ENCODE data around the gene NELL2.

Gene NELL2

GRCh38 chr12:44507461-44507860 lies 368.7 kb downstream of the NELL2 start:
- H3K4me3 ChIP-seq = no peak overlapping the region
- H3K27ac ChIP-seq = no peak overlapping the region

DNA sequence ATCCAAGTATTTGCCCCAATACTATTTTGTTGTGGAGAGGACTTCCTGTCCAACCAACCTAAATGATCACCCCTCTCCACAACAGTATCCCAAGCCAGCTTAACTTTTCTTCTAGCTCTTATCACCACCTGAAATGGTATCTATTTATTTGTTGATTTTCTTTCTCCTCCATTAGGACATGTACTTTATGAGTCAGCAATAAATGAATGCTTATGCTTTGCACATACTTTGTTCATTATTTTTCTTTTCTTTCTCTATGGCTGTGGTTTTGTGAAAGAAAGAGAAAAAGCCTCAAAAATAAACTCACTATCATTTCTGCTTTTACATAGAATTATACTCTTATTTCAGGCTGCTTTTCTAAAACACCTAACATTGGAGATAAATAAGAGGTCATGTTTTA lies 371.3 kb downstream of the NELL2 start:
- Histone ChIP-seq H3K4me3 (no peak overlapping the region), H3K27ac (no peak overlapping the region)

DNA sequence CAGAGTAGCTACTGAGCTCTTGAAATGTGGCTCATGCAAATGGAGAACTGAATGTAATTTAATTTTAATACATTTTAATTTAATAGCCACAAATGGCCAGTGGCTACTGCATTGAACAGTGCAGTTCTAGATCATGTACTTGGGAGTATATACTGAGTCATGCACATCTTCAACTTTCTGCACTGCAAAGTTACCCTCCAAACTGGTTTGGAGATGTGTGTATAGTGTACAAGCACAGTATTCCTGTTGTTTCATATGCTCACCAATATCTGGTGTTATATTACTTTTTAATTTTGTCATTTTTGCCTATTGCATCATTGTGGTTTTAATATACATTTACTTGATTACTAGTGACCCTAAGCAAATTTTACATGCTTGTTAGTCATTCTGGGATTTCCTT lies 372.8 kb downstream of the NELL2 start:
- H3K27ac ChIP-seq = no peak overlapping the region
- H3K4me3 ChIP-seq = no peak overlapping the region

DNA sequence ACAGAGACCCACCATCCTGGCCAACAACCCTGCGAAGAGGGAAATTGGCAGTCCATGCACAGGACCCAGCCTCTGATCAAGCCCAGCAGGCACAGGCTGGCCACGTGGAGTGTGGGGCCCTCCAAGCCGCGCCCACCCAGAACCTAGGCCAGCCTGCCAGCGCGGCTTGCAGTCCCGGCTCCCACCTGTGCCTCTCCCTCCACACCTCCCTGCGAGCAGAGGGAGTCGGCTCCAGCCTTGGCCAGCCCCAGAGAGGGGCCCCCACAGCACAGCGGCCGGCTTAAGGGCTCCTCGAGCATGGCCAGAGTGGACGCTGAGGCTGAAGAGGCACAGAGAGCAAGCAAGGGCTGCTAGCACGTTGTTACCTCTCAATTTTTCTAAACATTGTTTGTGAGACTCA lies 373.4 kb downstream of the NELL2 start:
- Histone ChIP-seq H3K4me3 (no peak overlapping the region), H3K27ac (no peak overlapping the region)

GRCh38 chr12:44500423-44500822 lies 375.7 kb downstream of the NELL2 start:
- H3K4me3 ChIP-seq = no peak overlapping the region
- H3K27ac ChIP-seq = no peak overlapping the region

DNA sequence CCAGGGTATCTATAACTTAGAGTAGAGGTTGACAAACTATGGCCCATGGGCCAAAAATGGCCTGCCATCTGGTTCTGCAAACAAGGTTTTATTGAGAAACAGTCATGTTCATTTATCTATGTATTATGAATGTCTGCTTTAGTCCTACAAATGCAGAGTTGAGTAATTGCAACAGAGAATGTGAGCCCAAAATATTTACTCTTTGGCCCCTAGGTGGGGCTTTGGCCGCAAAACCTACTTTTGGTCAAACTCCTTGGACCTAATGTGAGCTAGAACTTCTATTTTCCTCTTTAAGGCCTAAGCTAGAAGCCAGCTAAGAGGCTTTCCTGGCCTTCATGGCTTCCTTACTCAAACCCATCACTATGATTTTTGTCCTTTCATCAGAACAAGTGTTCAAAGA lies 379.1 kb downstream of the NELL2 start:
- Histone ChIP-seq H3K27ac (no peak overlapping the region), H3K4me3 (no peak overlapping the region)

DNA sequence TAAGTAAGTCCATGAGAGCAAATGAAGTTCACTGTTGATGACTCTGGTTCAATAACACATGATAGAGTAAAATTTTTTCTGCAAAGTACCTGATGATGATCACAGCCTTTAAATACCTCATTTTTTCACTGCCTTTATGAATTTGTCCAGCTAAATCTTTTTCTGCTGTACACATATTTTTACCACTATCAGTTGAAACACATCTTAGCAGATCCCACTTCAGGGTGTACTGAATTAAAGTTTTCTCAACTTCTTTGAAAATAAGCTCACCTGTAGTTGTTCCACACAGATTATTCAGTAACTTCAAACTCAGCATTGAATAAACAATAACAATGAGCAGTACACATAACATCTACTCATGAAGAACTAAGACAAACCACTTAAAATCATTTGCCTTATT lies 385.9 kb downstream of the NELL2 start:
- H3K27ac ChIP-seq = no peak overlapping the region
- no peak overlapping the region for H3K4me3 ChIP-seq

DNA sequence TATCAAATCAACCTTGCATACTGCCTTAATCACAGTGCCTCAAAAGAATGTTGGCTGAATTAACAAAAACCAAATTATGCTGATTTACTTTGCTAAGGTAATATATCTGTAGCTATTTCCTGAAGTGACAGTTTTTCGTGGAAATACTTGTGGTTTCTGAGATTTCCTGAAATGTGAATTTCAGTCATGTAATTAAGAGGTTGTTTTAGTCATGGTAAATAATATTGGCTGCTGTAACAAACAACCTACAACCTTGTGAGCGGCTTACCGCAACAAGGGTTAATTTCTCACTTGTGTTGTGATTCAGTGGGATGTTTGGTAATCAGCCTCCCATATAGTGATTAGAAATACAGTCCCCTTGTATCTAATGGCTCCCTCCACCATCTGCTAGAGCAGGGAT lies 387.9 kb downstream of the NELL2 start:
- H3K4me3 ChIP-seq = no peak overlapping the region
- H3K27ac ChIP-seq = no peak overlapping the region

- Histone ChIP-seq H3K27ac (no peak overlapping the region), H3K4me3 (no peak overlapping the region)
Observed at GRCh38 chr12:44484862-44485261, 391.3 kb downstream of the NELL2 start.

- Histone ChIP-seq H3K27ac (no peak overlapping the region), H3K4me3 (no peak overlapping the region)
Observed at GRCh38 chr12:44477331-44477980, 398.7 kb downstream of the NELL2 start.

GRCh38 chr12:44476683-44477082 lies 399.4 kb downstream of the NELL2 start:
- H3K27ac ChIP-seq = no peak overlapping the region
- no peak overlapping the region for H3K4me3 ChIP-seq

- Histone ChIP-seq H3K4me3 (no peak overlapping the region), H3K27ac (no peak overlapping the region)
Observed at GRCh38 chr12:44465139-44465538, 411.0 kb downstream of the NELL2 start.

DNA sequence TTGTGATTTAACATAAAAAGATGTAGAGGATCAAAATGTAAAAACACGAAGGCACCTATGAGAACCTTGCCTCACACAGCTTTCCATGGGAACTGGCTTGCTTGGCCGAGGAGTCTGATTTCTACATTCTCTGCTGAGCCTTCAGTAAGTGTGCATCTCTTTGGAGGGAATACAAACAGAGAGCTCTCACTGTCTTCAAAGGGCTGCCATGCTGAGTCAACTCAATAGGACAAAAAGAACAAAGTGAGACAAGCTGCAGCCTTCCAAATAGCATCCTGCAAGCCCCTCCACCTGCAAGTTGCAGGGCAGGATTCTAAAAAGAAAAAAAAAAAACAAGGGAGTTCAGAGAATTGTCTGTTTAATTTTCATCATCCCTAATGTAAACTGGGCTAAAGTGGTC lies 411.9 kb downstream of the NELL2 start:
- no peak overlapping the region for H3K4me3 ChIP-seq
- H3K27ac ChIP-seq = no peak overlapping the region

- no peak overlapping the region for H3K4me3 ChIP-seq
Observed at GRCh38 chr12:44462729-44463128, 413.4 kb downstream of the NELL2 start.

DNA sequence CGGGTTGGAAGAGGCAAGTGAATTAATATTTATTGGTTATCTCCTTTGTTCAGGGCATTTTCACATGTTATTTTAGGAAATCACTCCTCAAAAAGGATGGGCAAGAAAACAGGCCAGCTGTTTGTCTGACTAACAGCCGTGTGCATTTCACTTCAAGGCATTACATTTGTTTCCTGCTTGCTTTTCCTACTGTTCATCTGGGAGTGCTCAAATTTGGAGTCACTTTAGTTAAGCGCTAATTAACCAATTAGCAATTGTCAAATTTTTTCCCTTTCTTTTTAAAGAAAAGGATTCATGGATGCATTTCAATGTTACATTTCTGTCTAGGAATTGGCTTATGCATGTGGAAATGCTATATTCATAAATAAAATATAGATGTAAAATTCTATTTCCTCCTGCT lies 415.9 kb downstream of the NELL2 start:
- Histone ChIP-seq H3K27ac (no peak overlapping the region), H3K4me3 (no peak overlapping the region)

More at GRCh38 chr12:44462729-44463128, 413.4 kb downstream of the NELL2 start:
- no peak overlapping the region for H3K27ac ChIP-seq

DNA sequence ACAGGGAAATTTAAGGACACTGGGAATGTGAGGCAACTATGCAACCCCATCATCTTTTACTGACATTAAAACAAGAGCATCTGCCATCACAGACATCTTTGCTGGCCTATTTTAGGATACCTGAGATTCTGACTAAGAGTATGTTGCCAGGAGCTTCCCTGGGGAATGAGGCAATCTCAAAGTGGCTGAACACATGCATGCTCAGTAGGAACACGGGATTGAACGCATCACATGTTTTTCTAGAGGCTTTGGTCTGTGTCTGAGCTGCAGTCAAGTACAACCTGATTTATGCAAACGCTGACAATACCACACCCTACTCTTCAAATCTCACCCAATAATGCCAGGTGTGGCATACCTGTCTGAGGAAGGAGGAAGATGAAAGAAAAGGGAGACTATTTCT lies 416.5 kb downstream of the NELL2 start:
- H3K4me3 ChIP-seq = no peak overlapping the region
- no peak overlapping the region for H3K27ac ChIP-seq
